WI38 (cell line): ENCODE results near the gene ICAM1.

Experiments
- H3K4me3 ChIP-seq: 2 replicates; pipeline ENCODE4 v1.5.1; 2011; ENCODE audit warnings: low read depth, mild to moderate bottlenecking, control low read depth, low read length
- CTCF ChIP-seq: IDR thresholded peaks from 2 replicates; pipeline ENCODE4 v1.5.1; 2012; ENCODE audit warnings: low read depth, mild to moderate bottlenecking, control low read depth, low read length

ICAM1 gene

GRCh38 chr19:10270616-10271394 is at the start of gene ICAM1:
Gene ICAM1, plus strand, starts transcription at chr19:10271120. Its CDS starts 40 bp downstream, at chr19:10271160.
- H3K4me3 ChIP-seq = peak within 1 kb of the TSS; percentile 17
- no peak for TF ChIP-seq CTCF

- TF ChIP-seq CTCF = no peak
- no peak overlapping the region for H3K4me3 ChIP-seq
Observed at GRCh38 chr19:10222201-10222890, 48.6 kb upstream of the ICAM1 start.

GRCh38 chr19:10223488-10224213 is 47.3 kb upstream of the ICAM1 start:
- no peak overlapping the region for H3K4me3 ChIP-seq
- TF ChIP-seq CTCF = no peak

- TF ChIP-seq CTCF = no peak
- H3K4me3 ChIP-seq = no peak overlapping the region
Observed at GRCh38 chr19:10224337-10224736, 46.6 kb upstream of the ICAM1 start.

GRCh38 chr19:10226021-10226375 is 44.9 kb upstream of the ICAM1 start:
- H3K4me3 ChIP-seq = no peak overlapping the region
- no peak for TF ChIP-seq CTCF

- TF ChIP-seq CTCF = no peak
Observed at GRCh38 chr19:10226376-10227025, 44.4 kb upstream of the ICAM1 start.

More at GRCh38 chr19:10226376-10227025, 44.4 kb upstream of the ICAM1 start:
- H3K4me3 ChIP-seq = peak overlapping the region; percentile 43
